GM19035 (cell line): ENCODE data around the gene ADRB1.

Experiments used
- ATAC-seq: cut with Tn5 transposase; IDR thresholded peaks from one replicate; pipeline ENCODE4 v1.9.1; 2021; ENCODE audit not compliant: unreplicated experiment

Gene ADRB1

DNA sequence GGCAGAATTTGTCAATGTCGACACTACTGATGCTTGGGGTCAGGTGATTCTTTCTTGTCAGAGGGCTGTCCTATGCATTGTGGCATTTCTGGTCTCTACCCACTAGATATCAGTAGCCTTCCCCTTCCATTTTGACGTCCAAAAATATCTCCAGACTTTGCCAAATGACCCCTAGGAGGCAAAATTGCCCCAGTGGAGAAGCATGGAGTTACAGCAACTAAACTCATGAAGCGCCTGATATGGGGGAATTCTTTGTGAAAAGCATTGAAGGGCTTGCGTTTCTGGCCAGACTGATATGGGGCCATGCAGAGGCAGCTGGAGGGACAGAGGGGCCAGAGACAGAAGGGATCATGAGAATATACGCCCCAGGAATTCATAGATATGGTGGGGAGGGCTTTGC is 43.6 kb downstream of the ADRB1 start:
- no peak for ATAC-seq

DNA sequence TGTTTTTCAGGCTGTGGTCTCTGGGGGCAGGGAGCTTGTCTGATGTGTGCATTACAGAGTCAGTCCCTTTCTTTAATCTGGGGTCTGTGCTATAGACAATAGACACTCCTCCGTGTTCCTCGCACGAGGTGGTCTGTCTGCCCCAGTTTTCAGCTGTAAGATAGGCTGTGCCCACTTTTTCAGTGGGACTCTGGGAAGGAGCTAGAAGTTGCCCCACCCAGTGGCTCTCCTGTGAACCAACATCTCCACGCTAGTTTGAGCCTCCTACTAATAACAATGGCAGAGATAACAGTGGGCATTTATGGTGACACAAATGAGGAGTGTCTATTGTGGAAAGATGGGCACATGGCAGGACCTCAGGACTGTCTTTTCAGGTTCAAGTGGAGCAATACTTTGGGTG is 44.0 kb downstream of the ADRB1 start:
- no peak for ATAC-seq

DNA sequence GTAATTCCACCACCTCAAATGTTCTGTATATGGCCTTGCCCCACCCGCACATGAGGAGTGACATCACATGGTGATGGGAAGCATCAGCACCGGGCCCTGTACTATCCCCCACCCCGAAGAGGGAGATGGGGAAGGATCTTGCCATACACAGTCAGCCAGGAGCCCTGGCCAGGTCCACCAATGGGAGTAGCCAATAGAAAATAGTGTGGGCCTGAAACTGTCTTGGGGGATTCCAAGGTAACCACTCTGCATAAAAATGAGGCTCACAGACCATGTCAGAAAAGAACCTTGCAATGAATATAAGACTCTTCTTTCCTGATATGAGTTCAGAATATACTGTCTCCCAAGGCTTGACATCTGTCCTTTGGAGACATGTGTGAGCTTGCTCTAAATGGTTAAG is 51.1 kb downstream of the ADRB1 start:
- ATAC-seq = no peak

DNA sequence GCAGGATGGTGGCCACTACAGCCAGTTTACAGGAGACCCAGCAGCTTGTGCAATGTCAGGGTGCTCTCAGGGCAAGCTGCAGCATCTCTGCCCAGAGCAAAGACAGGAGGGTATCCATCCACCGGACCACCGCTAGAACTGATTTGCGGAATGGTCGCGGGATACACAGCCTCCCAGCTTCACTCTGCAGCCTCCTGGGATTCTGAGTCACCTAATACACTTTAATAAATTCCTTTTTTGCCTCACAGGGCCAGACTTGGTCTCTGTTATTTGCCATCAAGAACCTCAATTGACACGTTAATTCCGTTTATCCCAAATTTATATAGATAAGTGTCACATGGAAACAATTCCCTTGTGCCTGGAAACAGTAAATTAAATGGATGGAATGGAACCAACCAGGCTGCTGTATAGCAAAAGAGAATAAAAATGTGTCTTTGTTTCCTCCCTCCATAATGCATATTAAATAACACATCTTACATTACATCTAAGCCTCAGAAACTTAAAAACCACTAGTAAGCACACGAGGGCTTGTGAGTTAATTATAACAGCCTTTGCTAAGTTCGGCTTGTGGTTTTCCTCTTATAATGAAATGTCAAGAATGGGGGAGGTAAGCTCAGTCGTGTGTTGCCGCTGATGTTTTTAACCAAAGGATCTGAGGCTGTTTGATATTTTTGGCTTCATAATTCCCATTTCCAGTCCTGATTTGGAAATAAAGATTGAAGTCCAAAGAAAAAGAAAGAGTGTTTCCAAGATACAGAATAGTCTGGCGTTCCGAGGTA is 52.1 kb downstream of the ADRB1 start:
- peak; percentile 36 for ATAC-seq
